GM19240 (cell line): Measurements from ENCODE around the gene TRIML2.
"Not testable (repeated sequence)": the region's sequence is repeated elsewhere in the genome, so short reads cannot be mapped to it uniquely, and the experiment has no call there.

Source experiments
- DNase-seq: peaks from one replicate; pipeline ENCODE4 v3.0.0; 2011; ENCODE audit warnings: low spot score; ENCODE audit not compliant: insufficient read length

Gene TRIML2

DNA sequence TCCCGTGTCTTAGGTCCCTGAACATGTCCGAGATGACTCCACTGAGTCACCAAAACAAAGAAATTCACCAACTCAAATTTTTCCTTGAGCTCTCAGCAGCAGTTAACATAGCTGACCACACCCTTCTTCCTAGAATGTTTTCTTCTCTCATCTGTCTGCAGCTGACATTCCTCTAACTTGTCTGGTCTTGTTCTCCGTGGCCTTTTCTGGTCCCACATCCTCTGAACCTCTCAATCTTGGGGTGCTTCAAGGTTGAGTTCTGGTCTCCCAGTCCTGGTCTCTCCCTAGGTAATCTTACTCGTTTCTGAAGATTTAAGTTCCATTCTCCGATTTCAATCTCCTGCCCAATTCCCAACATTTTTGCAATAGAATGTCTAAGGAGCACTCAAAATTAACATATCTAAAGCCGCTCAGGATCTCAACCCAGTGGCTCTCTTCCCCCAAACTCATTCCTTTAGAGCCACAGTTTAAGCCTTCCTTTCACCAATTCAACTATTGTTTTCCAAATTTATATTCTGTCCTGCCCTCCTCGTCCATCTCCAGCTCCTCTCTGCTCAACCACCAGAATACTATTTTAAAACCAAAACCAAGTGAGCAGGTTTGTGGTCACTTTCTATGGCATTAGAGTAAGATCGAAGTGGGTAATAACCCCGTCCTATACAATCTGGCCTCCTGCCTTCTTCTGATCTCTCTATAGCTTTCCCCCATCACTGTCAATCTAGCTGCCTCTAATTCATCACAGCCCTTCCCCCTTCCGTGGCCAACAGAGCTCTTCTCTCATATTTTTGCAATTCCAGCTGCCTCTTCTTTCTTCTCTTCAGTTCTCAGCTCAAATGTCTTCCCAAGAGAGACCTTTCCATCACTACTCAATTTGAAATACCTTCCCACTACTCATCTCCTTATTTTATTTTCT is 1.2 kb downstream of the TRIML2 start:
- no peak for DNase-seq

DNA sequence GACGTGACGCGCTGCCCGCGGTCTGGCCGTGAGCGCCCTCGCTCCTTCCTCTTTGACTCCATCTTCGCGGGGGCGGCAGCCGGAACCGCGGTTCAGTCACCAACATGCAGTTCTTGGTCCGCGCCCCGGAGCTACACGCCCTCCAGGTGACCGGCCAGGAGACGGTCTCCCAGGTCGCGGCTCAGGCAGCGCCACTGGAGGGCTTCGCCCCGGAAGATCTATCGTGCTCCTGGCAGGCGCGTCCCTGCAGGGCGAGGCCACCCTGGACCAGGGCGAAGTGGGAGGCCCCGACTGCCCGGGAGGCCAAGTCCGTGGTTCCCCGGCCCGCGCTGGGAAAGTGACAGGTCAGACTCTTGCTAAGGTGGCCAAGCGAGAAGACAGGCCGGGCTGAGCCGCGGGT is 2.9 kb downstream of the TRIML2 start:
- DNase-seq = no peak

DNA sequence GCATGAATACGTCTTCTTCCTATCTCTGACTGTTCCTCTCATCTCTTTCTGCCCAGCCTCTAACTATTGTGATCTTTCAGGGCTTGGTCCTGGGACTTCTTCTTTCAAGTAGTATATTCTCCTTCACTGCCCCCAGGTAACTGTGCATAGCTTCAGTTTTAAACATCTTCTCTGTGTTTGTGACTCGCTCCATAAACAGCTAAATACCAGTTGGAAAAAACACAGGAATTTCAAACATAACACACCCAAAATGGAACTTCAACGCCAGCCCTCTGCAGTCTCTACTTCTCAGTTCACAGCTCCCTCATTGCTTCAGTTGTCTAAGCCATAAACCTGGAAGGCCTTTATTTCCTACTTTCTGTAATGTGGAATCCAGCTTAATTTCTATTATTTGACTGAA is 16.6 kb downstream of the TRIML2 start:
- no peak for DNase-seq

DNA sequence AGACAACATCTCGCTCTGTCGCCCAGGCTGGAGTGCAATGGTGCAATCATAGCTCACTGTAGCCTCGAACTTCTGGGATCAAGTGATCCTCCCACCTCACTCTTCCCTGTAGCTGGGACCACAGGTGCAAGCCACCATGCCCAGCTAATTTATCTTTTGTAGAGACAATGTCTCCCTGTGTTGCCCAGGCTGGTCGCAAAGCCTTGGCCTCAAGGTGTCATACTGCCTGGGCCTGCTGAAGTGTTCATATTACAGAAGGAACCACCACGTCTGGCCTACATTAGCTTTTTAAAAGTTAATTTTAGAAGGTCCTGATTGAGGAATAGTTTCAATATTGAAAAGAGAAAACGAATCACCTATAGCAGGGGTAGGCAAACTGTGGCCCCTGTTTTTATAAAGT is 22.5 kb downstream of the TRIML2 start:
- no peak for DNase-seq

DNA sequence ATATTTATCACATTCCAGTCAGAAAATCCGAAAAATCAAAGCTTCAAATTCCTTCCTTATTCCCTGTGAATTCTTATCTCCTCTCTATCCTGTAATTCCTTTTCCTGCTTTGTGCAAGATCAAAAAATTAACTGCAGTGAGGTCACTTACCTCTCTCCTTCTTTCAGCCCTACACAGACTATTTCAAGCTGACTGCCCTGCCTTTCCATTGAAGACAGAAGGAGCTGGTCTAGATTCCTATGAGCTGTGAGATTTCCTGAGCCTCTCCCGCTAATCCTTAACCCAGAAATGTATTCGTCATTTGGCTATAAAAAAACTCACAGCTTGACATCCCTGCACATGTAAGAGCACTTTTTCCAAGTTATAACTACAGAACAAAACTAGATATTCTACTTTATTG is 26.6 kb downstream of the TRIML2 start:
- DNase-seq = no peak

DNA sequence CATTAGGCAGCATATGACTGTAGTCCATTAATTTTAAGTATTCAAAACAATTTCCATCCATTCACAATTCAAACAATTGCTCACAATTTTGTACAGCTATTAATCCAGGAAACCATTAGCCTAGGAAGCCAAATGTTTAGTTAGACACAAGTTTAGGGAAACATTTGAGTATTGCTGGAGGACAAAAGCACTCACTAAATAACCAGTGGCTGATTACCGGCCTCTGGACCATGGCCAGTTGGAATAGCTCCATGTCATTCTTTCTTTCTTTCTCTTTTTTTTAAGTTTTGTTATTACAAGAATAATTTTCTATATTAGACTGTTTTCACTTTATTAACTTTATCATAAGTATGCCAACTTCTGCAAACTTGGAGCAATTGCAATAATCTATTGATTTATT is 31.3 kb downstream of the TRIML2 start:
- no peak for DNase-seq

DNA sequence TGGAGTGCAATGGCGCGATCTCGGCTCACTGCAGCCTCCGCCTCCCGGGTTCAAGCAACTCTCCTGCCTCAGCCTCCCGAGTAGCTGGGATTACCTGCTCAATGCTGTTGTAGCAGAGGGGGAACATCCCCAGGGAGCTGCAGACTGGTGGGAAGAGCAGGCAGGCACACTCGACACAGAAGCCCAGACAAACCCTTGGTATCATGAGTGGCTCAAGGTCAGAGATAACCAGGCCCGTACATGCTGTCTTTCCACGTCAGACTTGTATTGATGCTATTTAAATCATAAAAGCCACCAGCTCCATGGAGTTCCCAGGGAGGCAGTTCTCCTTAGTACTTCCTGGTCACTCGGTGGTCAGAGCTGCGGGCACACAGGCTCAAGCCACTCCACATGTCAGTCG is 33.2 kb downstream of the TRIML2 start:
- no peak for DNase-seq

DNA sequence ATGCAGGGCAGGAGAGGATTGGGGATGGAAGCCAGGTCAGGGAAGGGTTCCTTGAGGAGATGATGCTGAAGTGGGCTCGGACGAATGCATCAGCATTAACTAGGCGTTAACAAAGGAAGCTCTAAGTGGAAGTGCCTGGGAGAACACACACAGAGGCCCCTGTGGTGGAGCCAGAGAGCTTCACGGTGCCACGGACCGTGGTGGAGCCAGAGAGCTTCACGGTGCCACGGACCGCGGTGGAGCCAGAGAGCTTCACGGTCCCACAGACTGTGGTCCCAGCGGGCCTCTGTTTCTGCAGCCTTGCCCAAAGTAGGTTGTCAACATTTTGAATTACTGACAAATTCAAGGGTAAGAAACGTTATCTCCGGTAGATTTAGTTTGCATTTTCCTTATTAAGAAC is 48.3 kb downstream of the TRIML2 start:
- DNase-seq = no peak

DNA sequence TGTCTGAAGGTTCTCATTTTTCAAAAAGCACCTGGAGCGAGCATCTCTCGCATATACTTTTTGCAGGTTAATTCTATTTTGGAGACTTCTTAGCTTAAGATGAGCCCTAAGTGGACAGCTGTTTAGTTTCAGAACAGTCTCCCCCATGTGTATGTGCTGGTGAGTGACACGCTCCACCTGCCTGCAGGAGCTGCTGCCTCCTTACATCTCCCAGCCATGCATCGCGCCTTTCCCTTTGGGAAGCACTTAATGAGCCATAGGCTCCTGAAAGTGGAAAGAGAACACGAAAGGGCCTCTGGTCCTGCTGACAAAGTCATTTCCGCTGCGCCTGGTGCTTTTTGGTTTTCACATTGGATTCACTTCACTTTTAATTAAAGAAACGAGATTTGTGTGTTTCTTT is 56.1 kb downstream of the TRIML2 start:
- no peak for DNase-seq

DNA sequence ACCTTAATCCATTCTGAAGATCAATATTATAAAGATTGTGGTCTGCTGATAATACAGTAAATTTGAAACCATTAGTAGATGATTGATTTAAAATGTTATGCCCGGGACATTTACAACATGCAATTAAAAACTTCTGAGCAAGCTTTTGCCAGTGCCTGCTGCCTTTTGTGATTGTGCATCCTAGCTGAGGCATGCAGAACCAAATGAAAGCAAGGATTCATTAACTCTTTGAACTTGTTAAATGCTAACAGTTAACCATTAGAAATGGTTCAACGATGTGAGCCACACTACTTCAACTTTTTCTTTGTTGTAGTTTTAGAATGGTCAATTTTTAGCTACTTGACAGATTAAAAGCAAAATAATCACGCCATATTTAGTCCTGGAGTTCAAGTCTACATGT is 62.7 kb downstream of the TRIML2 start:
- DNase-seq = no peak

DNA sequence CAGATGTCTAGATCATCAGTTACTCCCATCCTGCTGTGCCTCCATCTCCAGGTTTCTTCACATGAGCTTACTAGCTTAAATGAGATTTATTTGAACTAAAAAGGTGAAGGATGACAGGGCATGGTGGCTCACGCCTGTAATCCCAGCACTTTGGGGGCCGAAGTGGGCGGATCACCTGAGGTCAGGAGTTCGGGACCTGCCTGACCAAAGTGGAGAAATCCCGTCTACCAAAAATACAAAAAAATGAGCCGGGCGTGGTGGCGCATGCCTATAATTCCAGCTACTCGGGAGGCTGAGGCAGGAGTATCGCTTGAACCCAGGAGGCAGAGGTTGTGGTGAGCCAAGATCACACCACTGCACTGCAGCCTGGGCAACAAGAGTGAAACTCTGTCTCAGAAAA is 63.9 kb downstream of the TRIML2 start:
- not testable (repeated sequence) for DNase-seq

DNA sequence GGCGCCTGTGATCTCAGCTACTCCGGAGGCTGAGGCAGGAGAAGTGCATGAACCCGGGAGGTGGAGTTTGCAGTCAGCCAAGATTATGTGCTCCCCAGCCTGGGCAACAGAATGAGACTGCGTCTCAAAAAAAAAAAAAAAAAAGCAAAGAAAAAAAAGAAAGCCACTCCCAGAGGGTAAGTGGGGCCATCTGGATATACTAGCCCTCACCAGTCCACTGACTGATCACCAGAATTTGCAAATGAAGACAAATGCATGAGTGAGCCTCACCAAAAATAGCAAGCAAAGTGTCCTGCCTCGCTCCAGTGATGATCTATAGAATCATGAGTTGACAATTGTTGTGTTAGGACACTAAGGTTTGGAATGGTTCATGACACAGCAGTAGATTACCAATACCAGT is 66.2 kb downstream of the TRIML2 start:
- DNase-seq = no peak

DNA sequence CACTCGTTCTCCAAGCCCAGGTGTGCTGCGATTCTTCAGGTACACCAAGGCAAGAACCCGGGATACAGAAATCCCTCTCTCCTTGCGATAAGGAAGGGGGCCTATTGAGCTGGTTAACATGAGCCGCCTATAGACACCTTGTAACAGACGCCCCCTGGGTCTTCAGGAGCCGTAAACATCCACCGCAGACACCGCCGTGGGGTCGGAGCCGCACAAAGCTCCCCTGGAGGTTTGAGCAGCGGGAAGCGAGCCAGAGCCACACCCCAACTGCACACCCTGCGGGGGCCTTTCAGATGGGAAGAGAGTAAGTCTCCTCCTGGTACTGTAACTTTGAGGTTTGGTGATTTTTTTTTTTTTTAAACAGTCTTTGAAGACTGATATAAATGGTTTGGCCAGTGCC is 67.2 kb downstream of the TRIML2 start:
- no peak for DNase-seq

DNA sequence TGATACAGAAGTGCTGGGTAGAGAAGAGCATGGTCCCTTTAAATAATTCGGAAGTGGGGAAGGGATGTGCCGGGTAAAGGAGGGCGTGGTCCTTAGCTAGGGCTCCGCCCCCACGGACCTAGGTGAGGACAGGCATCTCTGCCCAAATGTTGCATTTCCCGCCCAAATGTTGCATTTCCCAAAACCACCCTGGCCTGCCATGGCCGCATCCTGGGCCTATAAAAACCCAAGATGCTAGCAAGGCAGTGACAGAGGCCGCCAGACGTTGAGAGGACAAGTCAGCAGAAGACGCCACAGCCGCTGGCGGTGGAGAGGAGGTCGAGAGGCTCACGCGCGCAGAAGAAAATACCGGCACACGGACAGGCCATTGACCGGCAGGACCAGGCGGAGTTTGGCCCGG is 67.7 kb downstream of the TRIML2 start:
- no peak for DNase-seq
